Nucleus accumbens (tissue), 56 donors: ENCODE measurements around the gene EGFR.
A peak's percentile ranks its signal among the peaks of the same experiment; 100 is the strongest.

ENCODE experiments used
- DNase-seq, 56 donors: peaks; one replicate each; lab custom pipeline; 2025; lab: John Stamatoyannopoulos, UW

EGFR gene

DNA sequence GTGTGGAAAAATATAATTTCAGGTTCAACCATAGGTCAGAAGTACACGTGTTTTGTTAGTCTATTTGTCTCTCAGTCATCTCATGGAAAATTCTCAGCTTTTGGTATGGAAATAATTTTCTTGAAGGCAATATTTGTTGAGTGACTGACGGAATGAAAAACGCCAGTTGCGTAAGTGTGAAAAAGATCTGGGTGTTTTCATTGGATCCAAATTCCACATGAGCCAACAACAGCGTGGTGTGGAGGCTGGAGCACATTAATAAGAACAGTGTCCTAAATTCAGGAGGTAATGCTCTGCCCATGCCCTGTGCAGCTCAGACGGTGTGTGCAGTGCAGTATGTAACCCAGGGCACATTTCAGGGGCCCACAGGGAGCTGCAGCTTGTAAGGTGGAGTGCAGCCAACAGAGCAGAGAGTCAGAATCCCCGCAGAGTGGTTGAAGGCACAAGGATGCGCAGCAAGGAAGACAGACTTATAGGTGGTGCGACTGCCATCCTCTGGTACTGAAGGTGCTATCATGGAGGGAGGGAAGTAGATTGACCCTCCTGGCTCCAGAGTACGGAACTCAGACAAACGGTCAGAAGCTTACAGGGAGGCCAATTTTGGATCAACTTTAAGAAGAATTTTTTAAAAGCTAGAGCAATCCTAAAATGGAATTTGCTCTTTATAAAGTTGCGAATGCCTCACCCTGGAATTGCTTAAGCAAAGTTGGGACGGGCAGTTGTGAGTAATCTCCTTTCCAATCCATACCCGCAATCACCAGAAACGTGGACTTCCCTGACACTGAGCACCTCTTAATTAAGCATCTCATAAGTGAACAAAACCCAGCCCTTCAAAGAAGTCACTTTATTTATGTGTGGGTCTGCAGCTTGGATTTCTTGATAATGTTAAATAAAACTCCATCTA lies 38.0 kb downstream of the EGFR start:
- DNase-seq: no peak

DNA sequence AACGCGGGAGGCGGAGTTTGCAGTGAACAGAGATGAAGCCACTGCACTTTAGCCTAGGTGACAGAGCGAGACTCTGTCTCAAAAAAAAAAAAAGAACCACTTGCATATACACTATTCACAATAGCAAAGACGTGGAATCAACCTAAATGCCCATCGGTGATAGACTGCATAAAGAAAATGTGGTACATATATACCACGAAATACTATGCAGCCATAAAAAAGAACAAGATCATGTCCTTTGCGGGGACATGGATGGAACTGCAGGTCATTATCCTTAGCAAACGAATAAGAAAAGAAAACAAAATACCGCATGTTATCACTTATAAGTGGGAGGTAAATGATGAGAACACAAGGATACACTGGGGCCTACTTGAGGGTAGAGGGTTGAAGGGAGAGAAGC lies 39.5 kb downstream of the EGFR start:
- no peak for DNase-seq

DNA sequence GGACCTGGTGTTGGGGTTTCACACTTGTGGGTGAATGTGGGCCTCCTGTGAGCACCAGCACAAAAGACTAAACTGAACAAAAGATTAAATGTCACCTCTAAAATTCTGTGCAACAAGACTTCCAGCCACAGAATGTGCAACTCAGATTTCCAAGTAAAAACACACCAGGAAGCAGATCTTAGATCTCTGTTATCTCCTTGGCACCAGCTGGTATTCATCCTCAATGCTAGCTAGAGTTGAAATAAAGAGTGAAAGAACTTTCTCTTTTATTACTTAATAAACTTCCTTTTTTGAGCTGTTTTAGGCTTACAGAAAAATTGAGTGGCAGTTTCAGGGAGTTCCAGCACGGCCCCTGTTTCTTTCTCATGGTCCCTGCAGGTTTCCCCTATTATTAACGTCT lies 40.2 kb downstream of the EGFR start:
- DNase-seq: no peak

DNA sequence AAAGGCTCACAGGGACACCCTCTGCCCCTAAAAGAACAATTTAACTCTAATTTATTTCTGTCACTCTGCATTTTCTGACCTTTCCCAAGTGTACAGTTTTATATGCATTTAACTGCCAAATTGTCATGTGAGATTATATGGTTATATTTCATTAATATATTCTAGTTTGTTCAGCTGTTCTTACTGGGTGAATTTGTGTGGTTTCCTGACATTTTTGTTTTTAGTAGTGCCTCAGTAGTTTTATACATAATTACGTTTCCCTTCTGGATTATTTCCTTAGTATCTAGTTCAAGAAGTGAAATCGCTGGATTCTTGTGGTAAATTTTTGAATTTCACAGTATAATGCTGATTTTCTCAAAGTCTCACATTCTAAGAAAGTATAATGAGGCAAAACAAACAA lies 41.3 kb downstream of the EGFR start:
- DNase-seq: no peak

DNA sequence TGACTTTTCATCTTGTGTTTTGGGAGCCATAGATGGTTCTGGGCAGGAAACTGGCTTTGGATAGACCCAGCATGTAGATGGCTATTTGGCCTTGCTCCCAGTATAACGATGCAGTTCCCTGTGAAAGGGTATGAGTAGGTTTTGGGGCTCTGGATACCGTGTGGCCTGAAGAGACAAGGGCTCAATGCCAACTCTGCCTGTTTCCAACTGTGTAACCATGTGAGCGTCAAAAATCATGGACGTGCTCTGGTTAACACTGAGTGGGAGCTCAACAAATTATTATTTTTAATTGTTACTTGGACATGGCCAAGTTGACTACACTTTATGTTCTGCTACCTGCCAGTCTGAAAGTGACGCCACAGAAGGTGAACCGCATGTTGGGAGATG lies 41.8 kb downstream of the EGFR start:
- DNase-seq: no peak

DNA sequence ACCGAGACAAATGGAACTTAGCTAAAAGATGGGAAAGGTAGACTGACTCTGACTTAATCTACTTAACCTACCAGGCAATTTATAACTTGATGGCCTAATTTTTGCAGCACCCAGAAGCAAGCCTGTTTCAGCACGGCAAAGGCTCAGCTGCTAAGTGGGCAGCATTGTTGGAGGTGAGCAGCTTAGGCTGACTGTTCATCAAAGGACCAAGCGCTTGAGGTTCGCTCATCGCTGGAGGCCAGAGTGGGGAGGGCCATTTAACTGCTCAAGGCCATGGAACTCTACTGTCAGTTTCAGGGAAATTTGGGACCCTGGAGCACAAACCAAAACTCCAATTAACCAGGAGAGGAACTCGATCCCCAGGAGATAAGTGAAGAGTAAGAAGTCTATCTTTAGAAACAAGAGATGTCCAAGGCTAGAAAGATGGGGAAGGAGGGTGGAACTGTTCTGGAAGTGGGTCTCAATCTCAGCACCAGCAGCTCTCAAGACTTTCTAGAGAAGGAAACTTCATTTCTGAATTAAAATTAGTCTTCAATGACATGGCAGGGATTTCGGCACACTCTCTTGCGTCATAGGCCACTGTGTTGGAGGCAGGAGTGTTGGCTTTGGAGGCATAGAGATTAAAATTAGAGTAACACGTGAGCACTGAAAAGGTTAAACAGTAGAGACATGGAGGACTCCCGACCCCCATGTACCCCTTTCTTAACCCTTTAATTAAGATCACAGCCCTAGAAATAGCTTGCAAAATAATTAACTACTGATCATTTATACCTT lies 43.1 kb downstream of the EGFR start:
- DNase-seq: no peak

DNA sequence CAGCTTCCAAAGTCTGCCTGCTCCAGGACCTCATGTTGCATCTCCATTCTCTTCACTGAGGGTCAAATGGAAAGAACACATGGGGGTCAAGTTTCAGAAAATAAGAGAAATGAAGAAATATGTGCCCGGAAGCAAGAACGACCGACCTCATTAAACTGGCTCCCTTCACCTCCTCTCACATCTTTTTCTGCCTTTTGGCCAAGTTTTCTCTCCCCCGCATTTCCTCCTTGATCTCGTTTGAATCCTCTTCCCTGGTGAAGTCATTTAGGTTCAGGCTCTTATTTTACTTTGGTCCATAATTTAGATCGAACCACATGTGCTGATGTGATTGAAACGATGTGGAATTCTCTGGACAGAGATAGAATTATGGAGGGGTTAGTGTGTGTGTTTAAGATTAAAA lies 44.2 kb downstream of the EGFR start:
- DNase-seq: no peak

DNA sequence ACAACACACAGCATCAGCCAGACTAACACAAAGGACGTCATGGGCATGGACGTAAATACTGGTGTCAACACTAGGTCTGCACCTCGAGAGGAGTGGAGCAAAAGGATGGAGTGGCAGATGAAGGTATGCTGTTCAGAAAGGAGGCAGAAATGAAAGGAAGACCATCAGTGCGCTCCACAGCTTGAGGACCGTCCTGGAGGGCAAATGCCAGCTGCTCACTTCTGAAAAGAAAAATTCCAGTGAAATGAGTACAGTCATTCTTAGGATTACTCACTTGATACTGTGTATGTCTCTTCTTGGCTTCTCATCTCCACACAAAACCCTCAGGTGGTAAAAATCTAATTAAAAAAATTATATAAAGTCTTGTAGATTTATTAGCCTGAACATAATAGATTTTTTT lies 44.8 kb downstream of the EGFR start:
- DNase-seq: no peak

DNA sequence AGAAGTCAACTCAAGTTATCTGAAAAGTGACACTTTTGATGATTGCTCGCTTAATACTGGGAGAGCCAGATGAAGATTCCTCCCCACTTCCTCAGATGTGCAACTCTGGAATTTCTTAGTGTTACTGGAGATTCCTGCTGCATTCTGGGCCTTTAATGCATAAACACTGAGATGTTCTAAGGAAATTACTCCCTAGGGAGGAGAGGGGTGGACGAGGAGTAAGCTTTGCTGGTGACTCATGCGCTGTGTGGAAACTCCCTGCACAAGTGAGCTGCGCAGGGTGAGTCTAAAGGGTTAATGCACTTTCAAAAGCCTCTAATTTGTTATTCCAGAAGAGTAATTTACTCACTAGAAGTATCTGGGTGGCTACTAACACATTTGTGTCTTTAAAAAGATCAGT lies 46.3 kb downstream of the EGFR start:
- DNase-seq: no peak

DNA sequence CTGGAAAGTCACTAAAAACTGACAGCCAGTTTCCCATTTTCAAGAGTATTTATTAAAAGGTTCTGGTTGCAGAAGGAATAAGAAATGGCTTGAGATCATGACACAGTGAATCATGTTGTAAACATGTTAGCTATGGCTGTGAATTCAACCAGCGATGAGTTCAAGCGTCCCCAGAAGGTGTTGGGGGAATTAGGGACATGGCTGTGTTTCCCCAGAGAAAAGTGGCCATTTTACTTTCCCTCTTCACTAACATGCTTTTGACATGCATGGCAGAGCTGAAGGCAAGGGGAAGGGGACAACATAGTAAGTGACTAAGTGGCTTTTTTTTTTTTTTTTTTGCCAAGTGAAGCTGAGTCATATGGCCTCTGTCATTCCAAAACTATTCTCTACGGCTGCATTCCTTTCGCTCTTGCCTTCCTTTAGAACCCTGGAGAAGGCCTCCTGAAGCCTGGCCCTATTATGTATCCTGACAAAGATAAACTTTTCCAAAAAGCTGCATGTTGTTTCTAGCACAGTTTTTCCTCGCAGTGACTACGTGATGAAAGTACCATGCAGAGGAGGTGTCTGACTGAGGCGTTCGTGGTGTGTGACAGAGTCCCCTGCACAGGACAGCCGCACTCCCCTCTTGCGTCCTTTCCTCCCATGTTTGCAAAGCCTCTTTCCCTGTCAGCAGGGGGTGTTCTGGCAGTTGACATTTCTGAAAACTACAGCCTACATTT lies 46.9 kb downstream of the EGFR start:
- no peak for DNase-seq

DNA sequence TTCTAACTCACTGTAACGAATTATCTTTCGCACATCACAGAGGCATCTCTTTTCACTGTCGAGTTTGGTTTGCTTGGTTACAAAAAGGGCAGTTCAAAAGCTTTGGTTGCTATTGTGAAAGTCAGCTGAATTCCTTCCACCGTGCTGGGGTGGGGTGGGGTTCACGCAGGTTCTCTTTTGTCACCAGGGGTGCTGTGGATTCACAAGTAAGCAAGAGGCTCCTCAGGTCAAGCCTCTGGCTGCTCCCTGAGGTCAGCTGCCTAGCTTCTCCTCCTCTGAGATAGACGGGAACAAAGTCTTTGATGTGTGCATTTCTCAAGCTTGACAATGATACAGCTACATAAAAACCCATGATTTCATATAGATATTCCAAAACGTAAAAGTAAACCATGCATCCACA lies 47.7 kb downstream of the EGFR start:
- DNase-seq: no peak

DNA sequence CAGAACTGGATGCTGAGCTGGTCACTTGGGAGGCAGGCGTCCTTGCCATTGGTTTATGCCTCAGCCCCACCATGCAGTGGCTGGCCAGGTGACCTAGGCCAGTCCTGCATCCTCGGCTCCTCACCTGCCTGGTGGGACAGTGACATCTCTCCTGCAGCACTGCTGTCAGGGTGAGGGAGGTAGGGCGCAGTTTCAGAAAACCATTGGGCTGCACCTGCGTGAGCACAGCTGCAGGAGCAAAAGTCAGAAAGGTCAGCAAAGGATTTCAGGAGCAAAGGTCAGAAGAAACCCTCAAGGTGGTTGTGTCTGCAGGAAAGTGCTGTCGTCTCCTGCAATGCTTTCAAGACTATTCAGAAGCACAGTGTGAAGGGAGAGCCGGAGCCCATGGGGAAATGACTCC lies 48.1 kb downstream of the EGFR start:
- DNase-seq: no peak

DNA sequence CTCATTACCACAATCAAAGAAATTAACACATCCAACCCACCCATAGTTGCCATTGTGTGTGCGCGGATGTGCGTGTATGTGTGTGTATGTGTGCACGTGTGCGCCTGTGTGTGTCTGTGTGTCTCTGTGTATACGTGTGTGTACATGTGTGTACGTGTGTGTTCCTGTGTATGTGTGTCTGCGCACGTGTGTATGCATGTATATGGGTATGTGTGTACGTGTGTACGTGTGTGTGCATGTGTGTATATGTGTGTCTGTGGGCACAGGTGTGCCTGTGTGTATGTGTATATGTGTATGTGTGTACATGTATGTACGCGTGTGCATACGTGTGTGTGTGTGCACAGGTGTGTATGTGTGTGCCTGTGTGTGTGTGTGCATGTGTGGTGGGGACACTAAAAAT lies 48.9 kb downstream of the EGFR start:
- no peak for DNase-seq

DNA sequence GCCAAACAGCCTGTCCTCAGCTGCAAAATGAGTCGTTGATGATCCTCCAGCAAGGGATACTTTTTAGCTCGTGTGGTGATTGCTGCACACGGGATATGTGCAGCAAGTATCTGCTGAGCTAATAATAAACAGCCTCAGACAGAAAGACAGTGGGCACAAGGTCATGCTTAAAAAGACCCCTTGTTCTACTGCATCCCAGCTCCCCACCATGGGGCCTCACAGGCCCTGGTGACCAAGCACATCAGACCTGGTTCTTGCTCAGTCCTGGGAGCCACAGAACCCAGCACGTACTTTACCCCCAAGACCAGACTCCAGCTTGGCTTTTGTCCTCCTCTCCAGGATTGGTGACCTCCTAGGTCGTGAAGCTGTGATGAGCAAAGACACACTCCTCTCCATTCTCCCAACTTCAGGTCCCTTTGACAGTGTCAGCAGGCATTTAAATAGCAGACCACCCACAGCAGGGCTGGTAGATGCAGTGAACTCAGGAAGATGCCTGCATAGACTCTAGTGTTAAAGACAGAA lies 50.5 kb downstream of the EGFR start:
- no peak for DNase-seq

DNA sequence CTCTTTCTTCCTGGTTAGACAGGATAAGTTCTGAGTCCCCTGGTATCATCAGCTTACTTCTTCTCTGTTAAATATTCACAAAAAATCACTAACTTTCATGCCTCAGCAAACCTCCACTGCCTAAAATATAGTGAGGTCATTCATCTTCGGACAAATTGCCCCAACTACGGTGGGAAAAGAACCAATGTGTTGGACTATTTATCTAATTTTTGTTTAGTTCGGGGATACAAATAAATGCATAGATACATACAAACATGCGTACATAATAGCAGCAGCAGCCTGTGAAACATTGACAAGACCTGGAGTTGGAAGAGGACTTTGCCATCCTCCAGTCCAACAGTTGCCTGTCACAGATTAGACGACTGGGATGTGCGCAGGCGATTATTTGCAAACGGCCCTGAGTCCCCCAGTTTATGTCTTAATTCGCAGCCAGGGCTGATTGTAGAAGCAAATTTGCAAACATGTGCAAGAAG lies 51.5 kb downstream of the EGFR start:
- DNase-seq: no peak

DNA sequence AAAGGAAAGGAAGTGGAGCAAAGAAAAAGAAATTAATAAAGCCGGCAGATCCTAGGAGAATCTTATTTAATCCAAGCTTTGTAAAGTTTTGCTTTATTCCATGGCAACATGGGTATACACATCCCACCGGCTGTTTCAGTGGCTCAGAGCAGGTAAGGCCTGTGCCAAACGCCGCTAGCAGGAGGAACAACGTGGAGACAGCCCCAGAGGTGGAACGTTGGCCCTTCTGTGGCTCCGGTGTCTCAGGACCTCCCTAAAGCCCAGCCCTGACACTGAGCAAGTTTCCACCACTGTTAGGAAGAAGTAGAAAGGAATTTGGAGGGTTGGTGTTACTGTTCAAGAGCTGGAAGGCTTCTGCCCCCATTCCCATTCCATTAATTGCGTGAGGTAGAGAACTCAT lies 52.0 kb downstream of the EGFR start:
- DNase-seq: no peak

DNA sequence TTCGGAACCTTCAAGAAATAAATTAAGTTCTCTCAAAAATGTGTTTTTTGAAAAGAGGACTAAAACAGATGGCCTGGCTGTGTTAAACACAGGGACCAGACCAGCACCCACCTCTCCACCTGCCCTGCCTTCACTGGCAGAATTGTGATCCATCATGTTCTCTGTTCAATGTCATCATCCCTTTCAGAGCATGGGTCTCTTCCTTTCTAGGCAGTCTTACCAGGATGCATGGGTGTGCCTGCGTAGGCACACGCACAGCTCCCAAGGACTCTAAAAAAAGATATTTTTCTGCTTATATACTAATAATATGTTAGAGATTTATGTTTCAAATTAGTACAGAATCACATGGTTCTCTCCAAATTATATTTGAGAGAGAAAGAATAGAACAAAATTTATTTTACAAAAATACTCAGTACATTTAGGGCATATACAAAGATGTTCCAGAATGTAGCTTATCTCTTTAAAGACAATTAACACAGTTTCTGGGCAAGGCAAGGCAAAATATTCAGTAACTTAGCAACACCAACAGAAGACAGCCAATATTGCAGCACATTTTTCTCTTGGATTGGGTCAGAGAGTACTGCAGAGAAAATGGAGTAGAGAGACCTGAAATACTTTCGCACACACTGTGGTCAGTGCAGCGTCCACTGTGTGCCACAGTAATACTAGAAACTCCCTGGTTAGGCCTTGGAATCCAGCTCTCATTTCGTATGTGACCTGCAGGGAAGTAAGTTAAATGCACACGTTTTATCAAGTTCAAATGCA lies 52.8 kb downstream of the EGFR start:
- peak in 14 of 56 donors; percentile 21 to 73 (median 39) for DNase-seq

DNA sequence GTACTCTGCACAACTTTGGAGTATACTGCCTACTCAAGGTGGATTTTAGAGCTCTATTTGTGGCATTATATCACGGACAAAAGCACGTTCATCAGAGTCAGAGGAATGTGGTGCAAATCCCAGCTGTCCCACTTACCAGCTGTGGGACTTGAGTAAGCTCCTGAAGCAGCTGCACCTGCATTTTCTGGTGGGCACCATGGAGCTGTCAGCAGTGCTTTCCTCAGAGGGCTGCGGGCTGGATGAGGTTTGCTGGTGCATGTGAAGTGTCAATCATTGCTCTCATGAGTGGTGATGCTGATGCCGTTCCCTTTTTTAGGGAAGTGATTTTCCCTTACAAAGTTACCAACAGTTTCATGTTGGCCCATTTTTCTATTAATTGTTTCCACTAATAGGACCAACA lies 53.4 kb downstream of the EGFR start:
- DNase-seq: peak in 3 of 56 donors; percentile 35 to 42 (median 39)

DNA sequence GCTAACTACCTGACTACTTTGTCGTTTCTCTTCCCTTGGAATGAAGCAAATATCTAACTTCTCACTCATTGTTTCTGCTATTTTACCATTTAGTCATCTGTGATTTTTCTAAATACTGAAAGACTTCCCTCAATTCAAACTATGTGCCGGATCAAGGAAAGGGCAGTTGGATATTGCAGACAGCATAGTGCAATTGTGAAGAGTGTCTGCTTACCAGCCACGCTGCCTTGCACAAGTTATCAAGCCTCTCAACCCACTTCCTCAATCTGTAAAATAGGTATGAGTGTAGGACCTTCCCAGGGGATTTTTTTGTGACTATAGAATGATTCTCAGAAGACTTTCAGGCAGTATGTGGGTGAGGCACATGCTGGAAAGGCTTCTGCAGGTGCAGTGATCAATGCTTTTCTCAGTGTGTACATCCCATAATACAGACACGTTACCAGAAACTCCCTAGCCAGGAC lies 54.3 kb downstream of the EGFR start:
- DNase-seq: no peak

DNA sequence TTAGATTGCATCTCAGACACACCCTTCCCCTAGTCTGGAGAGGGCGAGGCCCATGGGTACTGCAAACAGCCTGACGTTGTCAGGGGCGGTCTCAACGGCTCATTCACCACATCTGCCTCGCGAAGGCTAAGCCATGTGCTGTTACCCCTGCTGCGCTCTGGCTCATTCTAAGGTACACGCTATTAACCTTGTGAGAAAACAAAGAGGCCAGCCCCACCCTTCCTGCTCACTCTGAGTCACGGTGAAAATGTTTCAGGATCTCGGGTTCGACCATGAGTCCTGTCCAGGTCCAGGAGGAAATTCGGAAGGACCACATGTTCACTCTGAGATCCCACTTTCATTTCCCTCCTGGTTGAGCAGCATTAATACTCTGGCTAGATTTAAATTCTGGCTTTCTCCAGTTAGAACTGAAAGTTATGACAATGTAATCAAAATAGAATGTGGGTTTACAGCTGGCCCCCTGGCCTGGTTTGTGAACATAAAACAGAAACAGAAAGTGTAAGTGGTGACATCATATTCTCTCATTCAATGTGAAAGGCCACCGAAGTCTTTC lies 55.2 kb downstream of the EGFR start:
- no peak for DNase-seq
